Testis (tissue), 2 donors: Measurements from ENCODE around the gene ETFA.

Experiments
- POLR2A ChIP-seq: fragments of 450-650 bp; IDR thresholded peaks from one replicate; pipeline ENCODE4 v1.6.1; 2017; ENCODE audit warnings: antibody characterized with exemption, mild to moderate bottlenecking, moderate library complexity
- TF ChIP-seq, protein P1 (sequence below), 3 experiments: fragments of 450-650 bp in 2 of 3; fragments of 200-600 bp in 1 of 3; sonication (generic) in 1 of 3; IDR thresholded peaks; one replicate each; pipeline ENCODE4 v1.5.1; 2016 to 2019; ENCODE audit warnings: antibody characterized with exemption in 3 of 3, mild to moderate bottlenecking in 2 of 3, moderate library complexity in 1 of 3

DNA sequence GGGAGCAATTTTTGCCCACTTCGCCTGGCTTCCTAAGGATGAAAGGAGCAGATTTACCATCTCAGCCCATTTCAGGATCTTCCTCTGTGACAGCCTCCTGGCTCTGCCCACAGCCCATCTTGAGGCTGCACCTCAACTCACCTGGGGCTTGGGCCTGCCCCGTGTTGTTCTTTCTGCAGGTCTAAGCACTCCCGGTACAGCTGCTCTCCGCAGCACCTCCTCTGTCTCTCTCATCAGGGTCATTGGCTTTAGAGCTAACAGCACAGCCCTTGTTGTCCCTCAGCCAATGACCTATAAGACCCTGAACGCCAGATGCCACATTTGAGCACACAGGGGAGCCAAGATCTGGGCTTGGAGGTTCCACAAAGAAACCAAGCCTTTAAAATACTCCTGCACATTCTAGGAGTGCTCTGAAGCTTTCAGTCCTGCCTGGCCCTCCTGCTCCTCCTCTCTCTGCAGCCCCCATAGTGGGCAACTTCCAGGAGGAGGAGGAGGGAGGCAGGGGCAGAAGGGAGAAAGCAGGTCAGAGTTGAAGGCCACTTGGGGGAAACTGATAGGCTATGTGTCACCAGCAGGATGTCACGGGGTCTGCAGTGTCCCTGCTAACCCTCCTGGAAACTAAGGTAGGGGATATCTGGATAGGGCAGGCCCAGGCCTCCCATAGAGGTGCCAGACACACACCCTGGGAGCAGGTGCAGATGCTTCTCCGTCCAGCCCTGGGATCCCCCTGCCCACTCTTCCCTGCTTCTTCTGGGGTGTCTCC is 115.6 kb downstream of the ETFA start:
- TF ChIP-seq, protein P1, sequence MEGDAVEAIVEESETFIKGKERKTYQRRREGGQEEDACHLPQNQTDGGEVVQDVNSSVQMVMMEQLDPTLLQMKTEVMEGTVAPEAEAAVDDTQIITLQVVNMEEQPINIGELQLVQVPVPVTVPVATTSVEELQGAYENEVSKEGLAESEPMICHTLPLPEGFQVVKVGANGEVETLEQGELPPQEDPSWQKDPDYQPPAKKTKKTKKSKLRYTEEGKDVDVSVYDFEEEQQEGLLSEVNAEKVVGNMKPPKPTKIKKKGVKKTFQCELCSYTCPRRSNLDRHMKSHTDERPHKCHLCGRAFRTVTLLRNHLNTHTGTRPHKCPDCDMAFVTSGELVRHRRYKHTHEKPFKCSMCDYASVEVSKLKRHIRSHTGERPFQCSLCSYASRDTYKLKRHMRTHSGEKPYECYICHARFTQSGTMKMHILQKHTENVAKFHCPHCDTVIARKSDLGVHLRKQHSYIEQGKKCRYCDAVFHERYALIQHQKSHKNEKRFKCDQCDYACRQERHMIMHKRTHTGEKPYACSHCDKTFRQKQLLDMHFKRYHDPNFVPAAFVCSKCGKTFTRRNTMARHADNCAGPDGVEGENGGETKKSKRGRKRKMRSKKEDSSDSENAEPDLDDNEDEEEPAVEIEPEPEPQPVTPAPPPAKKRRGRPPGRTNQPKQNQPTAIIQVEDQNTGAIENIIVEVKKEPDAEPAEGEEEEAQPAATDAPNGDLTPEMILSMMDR (IDR thresholded peaks at IDR 0.05), result no peak
- no peak for TF ChIP-seq POLR2A
